Pancreas (tissue), 10 donors: ENCODE results near the gene SMIM22. TPM values are rescaled to one million over a fixed set of nuclear protein-coding genes. Genes with fewer than 3 reads are reported as not detected.

ENCODE experiments used
- ATAC-seq, 4 donors: fragments of 200-7000 bp; cut with Tn5 transposase; one replicate each; pipeline versions ENCODE4 v1.8.0 to v1.9.1; 2020; ENCODE audit warnings: mild to moderate bottlenecking in 4 of 4, moderate library complexity in 4 of 4
- DNase-seq, 6 donors: peaks; one replicate each; pipeline ENCODE4 v3.0.0-alpha.2; 2020
- FAIRE-seq: peaks from 2 replicates; lab custom pipeline; 2012; peaks lifted over from hg19 to GRCh38; lab: Jason Lieb, UNC
- H3K27ac ChIP-seq, 4 donors: fragments of 200-600 bp; sonication (generic); 1 replicate in 3 of 4; 2 replicates in 1 of 4; pipeline versions ENCODE4 v1.5.0 to v1.8.0; 2020
- H3K27me3 ChIP-seq, 4 donors: fragments of 200-600 bp; one replicate each; pipeline ENCODE4 v1.8.0; 2021
- H3K36me3 ChIP-seq, 3 donors: fragments of 200-600 bp; sonication (generic) in 1 of 3; one replicate each; pipeline versions ENCODE4 v1.5.0 to v1.8.0; 2020 to 2021
- H3K4me1 ChIP-seq, 3 donors: fragments of 200-600 bp; one replicate each; pipeline ENCODE4 v1.8.0; 2021
- H3K4me3 ChIP-seq, 4 donors: fragments of 200-600 bp; sonication (generic) in 2 of 4; one replicate each; pipeline versions ENCODE4 v1.5.0 to v1.8.0; 2020 to 2021
- H3K9me3 ChIP-seq, 4 donors: fragments of 200-600 bp; one replicate each; pipeline ENCODE4 v1.8.0; 2021
- WGBS, 2 donors: extraction: QIAGEN DNeasy Blood & Tissue Kit; methylation state at CpG; one replicate each; pipeline ENCODE4 v1.1.7; 2013; 5-methylcytosine and 5-hydroxymethylcytosine counted together
- intact Hi-C, 3 donors: fragments of 100-400 bp; cut with DNase I; formaldehyde crosslinking; loops; one replicate each; pipeline versions ENCODE4 v1.11.1 to v1.14.2; 2022
- polyA plus RNA-seq, 2 donors: library from polyadenylated mRNA; stranded (reverse); fragments of 200-250 nt; gene quantifications; one replicate each; pipeline ENCODE4 v1.2.3, GENCODE V29; 2013
- total RNA-seq, 6 donors: library from RNA; stranded (reverse); fragmentation: NEBNext Ultra II Directional in 4 of 6; extraction: Animal tissue kit (Norgen Biotek cat#: 25700) in 4 of 6; gene quantifications; one replicate each; pipeline versions ENCODE4 v1.2.1 to v1.2.4, GENCODE V29; 2021 to 2023
- TF ChIP-seq, protein P1 (sequence below), 4 donors: fragments of 200-600 bp; sonication (generic) in 3 of 4; IDR thresholded peaks; one replicate each; pipeline versions ENCODE4 v1.5.0 to v1.8.0; 2021; ENCODE audit warnings: antibody characterized with exemption in 4 of 4
- donor health status: healthy with polysubstance abuse.
- donor health status: DM: no; HTN: no; CAD: no; lungs with moderate emphysema.
- donor health status: DM: no; HTN: no; CAD: no.
- donor health status: control.
- donor health status: control.
- donor health status: Bipolar disorder and iron deficiency.
- donor health status: DM: yes; HTN: yes; CAD: no.
- donor health status: DM: no; HTN: no; CAD: no.
- donor health status: DM: no; HTN: no; CAD: no.
- donor health status: DM: yes; HTN: yes; CAD: no.

The SMIM22 gene
- total and polyA plus RNA-seq, 8 donors = 49.2 to 367 (median 65.5) TPM

DNA sequence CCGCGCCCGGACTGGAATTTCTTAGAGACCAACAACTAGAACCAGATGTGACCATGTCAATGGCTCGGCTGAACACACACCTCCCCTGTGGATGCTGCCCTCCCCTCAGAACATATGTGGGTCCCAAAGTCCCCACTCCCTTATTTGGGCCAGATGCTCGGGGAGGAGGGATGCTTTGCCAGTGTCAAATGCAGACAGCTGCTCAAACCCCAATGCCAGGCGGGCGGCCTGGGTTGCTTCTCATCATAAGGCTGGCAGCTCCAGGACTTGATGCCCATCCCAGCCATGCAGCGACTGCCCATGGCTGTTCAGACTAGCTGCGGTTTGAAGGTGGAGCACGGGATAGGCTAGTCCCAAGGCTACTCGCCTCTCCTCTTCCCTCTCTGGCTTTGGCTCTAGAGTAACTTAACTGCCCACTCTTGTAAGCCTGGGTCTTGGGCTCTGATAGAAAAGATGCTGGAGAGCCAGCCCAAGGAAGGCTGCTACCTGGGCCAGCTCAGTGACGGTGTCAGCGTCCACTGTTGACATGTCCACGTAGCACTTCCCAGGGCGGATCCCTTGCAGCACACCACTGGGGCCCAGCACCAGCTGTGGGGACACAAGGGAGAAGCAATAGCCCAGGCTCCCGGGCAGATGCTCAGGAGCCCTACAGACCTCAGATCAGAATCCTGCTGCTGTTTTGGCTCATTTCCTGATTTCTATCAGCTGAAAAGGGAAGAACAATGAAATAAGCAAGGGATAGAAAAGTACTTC, 18.3 kb downstream of the SMIM22 start:
- TF ChIP-seq, protein P1, sequence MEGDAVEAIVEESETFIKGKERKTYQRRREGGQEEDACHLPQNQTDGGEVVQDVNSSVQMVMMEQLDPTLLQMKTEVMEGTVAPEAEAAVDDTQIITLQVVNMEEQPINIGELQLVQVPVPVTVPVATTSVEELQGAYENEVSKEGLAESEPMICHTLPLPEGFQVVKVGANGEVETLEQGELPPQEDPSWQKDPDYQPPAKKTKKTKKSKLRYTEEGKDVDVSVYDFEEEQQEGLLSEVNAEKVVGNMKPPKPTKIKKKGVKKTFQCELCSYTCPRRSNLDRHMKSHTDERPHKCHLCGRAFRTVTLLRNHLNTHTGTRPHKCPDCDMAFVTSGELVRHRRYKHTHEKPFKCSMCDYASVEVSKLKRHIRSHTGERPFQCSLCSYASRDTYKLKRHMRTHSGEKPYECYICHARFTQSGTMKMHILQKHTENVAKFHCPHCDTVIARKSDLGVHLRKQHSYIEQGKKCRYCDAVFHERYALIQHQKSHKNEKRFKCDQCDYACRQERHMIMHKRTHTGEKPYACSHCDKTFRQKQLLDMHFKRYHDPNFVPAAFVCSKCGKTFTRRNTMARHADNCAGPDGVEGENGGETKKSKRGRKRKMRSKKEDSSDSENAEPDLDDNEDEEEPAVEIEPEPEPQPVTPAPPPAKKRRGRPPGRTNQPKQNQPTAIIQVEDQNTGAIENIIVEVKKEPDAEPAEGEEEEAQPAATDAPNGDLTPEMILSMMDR (IDR thresholded peaks at IDR 0.05) = no peak
- Histone ChIP-seq H3K36me3 (peaks cover 4 to 56% (median 9%) of the 10 kb centered on the region in 3 donors), H3K9me3 (no peaks in the 10 kb centered on the region), H3K27ac (no peak overlapping the region), H3K4me1 (no peaks in the 10 kb centered on the region), H3K4me3 (no peak overlapping the region), H3K27me3 (no peaks in the 10 kb centered on the region)
- DNase-seq (peak in 1 of 6 donors; percentile 52), FAIRE-seq (no peak), ATAC-seq (no peak)
- intact Hi-C loops = no loop called here
- 97% methylated on average over 16 of the region's 16 CpGs for WGBS, 2 donors

- no peak overlapping the region for H3K27ac ChIP-seq
- FAIRE-seq (no peak), DNase-seq (no peak), ATAC-seq (no peak)
- intact Hi-C loops = no loop called here
- H3K36me3 ChIP-seq = peaks cover 4 to 56% (median 9%) of the 10 kb centered on the region in 3 donors
- H3K4me1 ChIP-seq = no peaks in the 10 kb centered on the region
- no peaks in the 10 kb centered on the region for H3K27me3 ChIP-seq
- H3K4me3 ChIP-seq = no peak overlapping the region
- TF ChIP-seq, protein P1 (IDR thresholded peaks at IDR 0.05) = no peak
- no peaks in the 10 kb centered on the region for H3K9me3 ChIP-seq
Measured at GRCh38 chr16:4814046-4814445, 18.9 kb downstream of the SMIM22 start.

DNA sequence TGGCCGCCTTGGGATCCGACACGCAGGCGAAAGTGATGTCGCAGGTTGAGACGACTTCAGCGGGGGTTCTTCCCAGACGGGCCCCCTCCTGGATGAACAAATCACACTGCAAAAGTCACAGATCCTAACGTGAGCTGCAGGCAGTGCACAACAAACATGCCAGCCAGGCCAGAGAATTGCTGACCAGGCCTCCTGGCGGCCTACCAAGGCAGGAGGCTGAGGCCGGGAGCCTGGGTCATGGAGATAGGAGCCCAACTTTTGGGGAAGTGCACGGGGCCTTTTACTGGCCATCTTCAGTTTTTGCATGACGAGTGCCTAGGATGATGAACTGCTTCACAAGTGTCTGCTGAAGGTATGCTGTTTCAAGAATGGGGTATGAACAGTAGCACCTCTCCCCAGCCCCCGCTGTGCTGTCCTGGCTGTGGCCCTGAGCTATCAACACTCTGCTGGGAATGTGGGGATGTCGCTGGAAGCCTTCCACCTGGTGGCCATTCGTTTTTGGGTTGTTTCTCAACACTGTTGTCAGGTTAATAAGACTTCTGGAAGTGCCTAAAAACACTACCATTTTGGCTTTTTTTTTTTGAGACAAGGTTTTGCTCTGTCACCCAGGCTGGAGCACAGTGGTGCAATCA, 19.5 kb downstream of the SMIM22 start:
- TF ChIP-seq, protein P1 (IDR thresholded peaks at IDR 0.05) = no peak
- Histone ChIP-seq H3K36me3 (peaks cover 4 to 57% (median 9%) of the 10 kb centered on the region in 3 donors), H3K4me1 (no peaks in the 10 kb centered on the region), H3K4me3 (no peak overlapping the region), H3K27me3 (no peaks in the 10 kb centered on the region), H3K9me3 (no peaks in the 10 kb centered on the region), H3K27ac (no peak overlapping the region)
- ATAC-seq (no peak), FAIRE-seq (no peak), DNase-seq (peak in 1 of 6 donors; percentile 33)
- intact Hi-C loops = no loop called here
- 84 to 86% methylated on average over 16 of the region's 16 CpGs for WGBS, 2 donors

GRCh38 chr16:4820652-4821051, 25.5 kb downstream of the SMIM22 start:
- TF ChIP-seq, protein P1 (IDR thresholded peaks at IDR 0.05) = no peak
- Histone ChIP-seq H3K27ac (no peak overlapping the region), H3K4me3 (no peak overlapping the region), H3K27me3 (no peaks in the 10 kb centered on the region), H3K4me1 (no peaks in the 10 kb centered on the region), H3K9me3 (no peaks in the 10 kb centered on the region), H3K36me3 (peaks cover 7 to 66% (median 13%) of the 10 kb centered on the region in 3 donors)
- intact Hi-C loops = no loop called here
- 90 to 92% methylated on average over 6 of the region's 6 CpGs for WGBS, 2 donors
- ATAC-seq (no peak), DNase-seq (no peak), FAIRE-seq (no peak)

- intact Hi-C loops = no loop called here
- no peaks in the 10 kb centered on the region for H3K4me1 ChIP-seq
- DNase-seq (no peak), FAIRE-seq (no peak), ATAC-seq (no peak)
- H3K27ac ChIP-seq = no peak overlapping the region
- peaks cover 3 to 70% (median 9%) of the 10 kb centered on the region in 3 donors for H3K36me3 ChIP-seq
- 77 to 80% methylated on average over 8 of the region's 8 CpGs for WGBS, 2 donors
- no peaks in the 10 kb centered on the region for H3K9me3 ChIP-seq
- TF ChIP-seq, protein P1 (IDR thresholded peaks at IDR 0.05) = no peak
- H3K27me3 ChIP-seq = no peaks in the 10 kb centered on the region
- H3K4me3 ChIP-seq = no peak overlapping the region
Measured at GRCh38 chr16:4825196-4825595, 30.0 kb downstream of the SMIM22 start.
